Iris pigment epithelial cell (primary cell): ENCODE measurements around the gene GSN.

ENCODE experiments used
- DNase-seq: peaks from one replicate; pipeline ENCODE4 v3.0.0-alpha.2; 2011; ENCODE audit warnings: low read depth

GSN gene

GRCh38 chr9:121273064-121273775 lies 5.3 kb downstream of the GSN start:
- DNase-seq, result no peak

- DNase-seq, result no peak
Measured at GRCh38 chr9:121274851-121275250, 6.9 kb downstream of the GSN start.

GRCh38 chr9:121275781-121276658 lies 8.1 kb downstream of the GSN start:
- DNase-seq, result no peak

- no peak for DNase-seq
Measured at GRCh38 chr9:121277026-121277425, 9.1 kb downstream of the GSN start.

- peak; percentile 78 for DNase-seq
Measured at GRCh38 chr9:121277518-121278295, 9.7 kb downstream of the GSN start.

GRCh38 chr9:121278477-121279261 lies 10.7 kb downstream of the GSN start:
- peak; percentile 98 for DNase-seq

- no peak for DNase-seq
Measured at GRCh38 chr9:121279776-121280388, 11.9 kb downstream of the GSN start.

GRCh38 chr9:121280715-121281613 lies 13.0 kb downstream of the GSN start:
- no peak for DNase-seq

- peak; percentile 73 for DNase-seq
Measured at GRCh38 chr9:121281614-121282276, 13.8 kb downstream of the GSN start.

- peak; percentile 70 for DNase-seq
Measured at GRCh38 chr9:121282277-121283079, 14.5 kb downstream of the GSN start.

GRCh38 chr9:121283080-121283398 lies 15.1 kb downstream of the GSN start:
- DNase-seq, result no peak

GRCh38 chr9:121283856-121284732 lies 16.1 kb downstream of the GSN start:
- no peak for DNase-seq

GRCh38 chr9:121284733-121285451 lies 16.9 kb downstream of the GSN start:
- no peak for DNase-seq

GRCh38 chr9:121285835-121286687 lies 18.1 kb downstream of the GSN start:
- peak; percentile 71 for DNase-seq

GRCh38 chr9:121286688-121286972 lies 18.7 kb downstream of the GSN start:
- no peak for DNase-seq

GRCh38 chr9:121286973-121287741 lies 19.2 kb downstream of the GSN start:
- DNase-seq, result peak; percentile 94
